Measurements from ENCODE around the gene FHOD1. TPM values are rescaled to one million over a fixed set of nuclear protein-coding genes. Genes with fewer than 3 reads are reported as not detected.

The FHOD1 gene
- total and polyA plus RNA-seq, 2 of the 13 experiments (the other 11 are each of a cell fraction or from before 2014, with no cell fraction given): 20.0 to 20.8 TPM

- peak; percentile 75 for TF ChIP-seq GMEB1 (CRISPR knock-in tag; IDR thresholded peaks at IDR 0.05; ENCODE audit: borderline replicate concordance)
- TF ChIP-seq RFX5 (IDR thresholded peaks at IDR 0.05; ENCODE audit: low read depth, low read length): no peak
- TF ChIP-seq ZNF230 (CRISPR knock-in tag; IDR thresholded peaks at IDR 0.05): no peak; the same call in 1 of the 2 replicates
- no peak for TF ChIP-seq MZF1 (CRISPR knock-in tag; IDR thresholded peaks at IDR 0.05; ENCODE audit: borderline replicate concordance)
- no peak for TF ChIP-seq SSRP1 (CRISPR knock-in tag; IDR thresholded peaks at IDR 0.05)
- TF ChIP-seq ZNF572 (CRISPR knock-in tag; IDR thresholded peaks at IDR 0.05): 0 out of 2 replicates have a peak, but pooled peaks have one; percentile 24
- no peak for TF ChIP-seq ZNF496 (CRISPR knock-in tag; IDR thresholded peaks at IDR 0.05; ENCODE audit: insufficient replicate concordance)
- no peak for TF ChIP-seq GRHL1 (CRISPR knock-in tag; conservative IDR thresholded peaks at IDR 0.05)
- TF ChIP-seq TSC22D2 (CRISPR knock-in tag; IDR thresholded peaks at IDR 0.05; ENCODE audit: borderline replicate concordance): peak; percentile 96
- no peak for TF ChIP-seq ZBTB40 (IDR thresholded peaks at IDR 0.05)
- TF ChIP-seq ZBTB40 (CRISPR knock-in tag; IDR thresholded peaks at IDR 0.05): peak; percentile 82
- peak; percentile 91 for TF ChIP-seq HOXA3 (CRISPR knock-in tag; IDR thresholded peaks at IDR 0.05)
- TF ChIP-seq ZNF788 (CRISPR knock-in tag; IDR thresholded peaks at IDR 0.05; ENCODE audit: borderline replicate concordance): peak; percentile 95
- peak; percentile 90 for TF ChIP-seq MTF2 (CRISPR knock-in tag; IDR thresholded peaks at IDR 0.05; ENCODE audit: borderline replicate concordance)
- TF ChIP-seq ZFP36L1 (CRISPR knock-in tag; IDR thresholded peaks at IDR 0.05): no peak
- TF ChIP-seq NRL (CRISPR knock-in tag; IDR thresholded peaks at IDR 0.05; ENCODE audit: borderline replicate concordance): peak; percentile 93
- TF ChIP-seq FOXC1 (CRISPR knock-in tag; IDR thresholded peaks at IDR 0.05; ENCODE audit: borderline replicate concordance): peak; percentile 87; the same call in 1 of the 2 replicates
These were observed 62.2 kb downstream of the FHOD1 start (continued) for GRCh38 chr16:67184995-67185650.
